GM12878 (cell line): ENCODE results near the gene ID3. TPM values are rescaled to one million over a fixed set of nuclear protein-coding genes. Genes with fewer than 3 reads are reported as not detected.

Source experiments
- ATAC-seq: fragments of 200-7000 bp; cut with Tn5 transposase; 3 replicates; pipeline ENCODE4 v1.9.1; 2020; ENCODE audit warnings: mild to moderate bottlenecking, moderate library complexity
- BruUV-seq: library from RNA; stranded (reverse); fragments of 400-500 nt; replicated peaks from 2 replicates; lab custom pipeline; 2021; lab: Mats Ljungman, UMichigan
- CTCF ChIA-PET: fragments of 300-600 bp; sonication (Branson Sonifier 250); formaldehyde crosslinking; extraction: SDS; loops from one replicate; lab custom pipeline; 2021; ENCODE audit warnings: inconsistent platforms; lab: Yijun Ruan, JAX
- POLR2A ChIA-PET: fragments of 350-600 bp; formaldehyde crosslinking; extraction: SDS; loops from one replicate; lab custom pipeline; 2021; ENCODE audit warnings: inconsistent platforms; lab: Charles Lee
- RAD21 ChIA-PET: fragments of 300-600 bp; sonication (Branson Sonifier 250); formaldehyde crosslinking; loops from one replicate; lab custom pipeline; 2023; ENCODE audit warnings: antibody characterized with exemption; ENCODE audit not compliant: unreplicated experiment; lab: Charles Lee
- SMC1A ChIA-PET: fragments of 300-600 bp; sonication (Branson Sonifier 250); formaldehyde crosslinking; loops from one replicate; lab custom pipeline; 2023; ENCODE audit not compliant: unreplicated experiment, uncharacterized antibody; lab: Charles Lee
- DNase-seq: peaks from one replicate; pipeline ENCODE4 v3.0.0-alpha.2; 2011; ENCODE audit warnings: low read depth, low spot score
- FAIRE-seq: peaks from 3 replicates; lab custom pipeline; 2011; peaks lifted over from hg19 to GRCh38; lab: Jason Lieb, UNC
- H2AFZ ChIP-seq: 2 replicates; pipeline ENCODE4 v1.6.0; 2011; ENCODE audit warnings: low read depth, low read length, control low read depth; ENCODE audit not compliant: control insufficient read depth
- H3K27ac ChIP-seq: 2 replicates; pipeline ENCODE4 v1.5.1; 2011; ENCODE audit warnings: control low read depth; ENCODE audit not compliant: control insufficient read depth, insufficient read depth
- H3K27me3 ChIP-seq, 2 experiments: replicated peaks in 1 of 2; 2 replicates each; pipeline versions ENCODE4 v1.6.0 to v1.6.1; 2011; ENCODE audit warnings: low read length in 1 of 2; ENCODE audit not compliant: control insufficient read depth in 2 of 2, insufficient read depth in 2 of 2
- H3K36me3 ChIP-seq, 2 experiments: 2 replicates each; pipeline ENCODE4 v1.5.1; 2011; ENCODE audit warnings: low read length in 1 of 2; ENCODE audit not compliant: control insufficient read depth in 2 of 2, insufficient read depth in 2 of 2
- H3K4me1 ChIP-seq: 2 replicates; pipeline ENCODE4 v1.6.1; 2011; ENCODE audit warnings: mild to moderate bottlenecking, low read length, moderate library complexity, mixed read lengths; ENCODE audit not compliant: control insufficient read depth, insufficient read depth
- H3K4me2 ChIP-seq: 2 replicates; pipeline ENCODE4 v1.6.0; 2011; ENCODE audit warnings: control low read depth; ENCODE audit not compliant: control insufficient read depth, insufficient read depth
- H3K4me3 ChIP-seq: fragments of 200-600 bp; sonication (generic); 2 replicates; pipeline ENCODE4 v1.5.1; 2016
- H3K79me2 ChIP-seq: 2 replicates; pipeline ENCODE4 v1.6.0; 2011; ENCODE audit warnings: low read length; ENCODE audit not compliant: control insufficient read depth, insufficient read depth
- H3K9ac ChIP-seq: 2 replicates; pipeline ENCODE4 v1.8.0; 2011; ENCODE audit warnings: low read length, control low read depth, mixed read lengths; ENCODE audit not compliant: control insufficient read depth, insufficient read depth
- H3K9me3 ChIP-seq: replicated peaks from 3 replicates; pipeline ENCODE4 v1.5.1; 2011; ENCODE audit warnings: mild to moderate bottlenecking, low read length; ENCODE audit not compliant: control insufficient read depth, insufficient read depth
- H4K20me1 ChIP-seq: 2 replicates; pipeline ENCODE4 v1.6.0; 2011; ENCODE audit not compliant: control insufficient read depth, insufficient read depth
- MYC ChIP-seq: IDR thresholded peaks from 2 replicates; pipeline ENCODE4 v1.6.1; 2011; ENCODE audit warnings: mild to moderate bottlenecking, low read length, moderate library complexity, inconsistent platforms; ENCODE audit not compliant: insufficient read depth, insufficient replicate concordance, insufficient read length, severe bottlenecking
- SREBF1 ChIP-seq: IDR thresholded peaks from 2 replicates; pipeline ENCODE4 v1.6.1; 2012; ENCODE audit warnings: mild to moderate bottlenecking, low read length
- TAF1 ChIP-seq: IDR thresholded peaks from 2 replicates; pipeline ENCODE4 v1.6.1; 2011; ENCODE audit warnings: mild to moderate bottlenecking, low read depth, low read length, borderline replicate concordance
- YBX1 ChIP-seq: fragments of 450-650 bp; IDR thresholded peaks from 2 replicates; pipeline ENCODE4 v1.6.1; 2016; ENCODE audit warnings: antibody characterized with exemption
- WGBS: methylation state at CpG from one replicate; pipeline ENCODE4 v1.1.6; 2016; ENCODE audit warnings: low lambda C conversion rate; ENCODE audit not compliant: insufficient replicate concordance, insufficient coverage; ENCODE audit errors: missing lambda C conversion rate; 5-methylcytosine and 5-hydroxymethylcytosine counted together
- in situ Hi-C: fragments of 300-500 bp; cut with MboI; formaldehyde crosslinking; loops from 9 replicates; pipeline ENCODE4 v1.14.3; 2018; ENCODE audit warnings: mixed read lengths
- intact Hi-C: fragments of 100-400 bp; cut with micrococcal nuclease; formaldehyde crosslinking; loops from one replicate; pipeline ENCODE4 v1.14.2; 2022; ENCODE audit not compliant: unreplicated experiment
- polyA plus RNA-seq, 11 experiments: library from polyadenylated mRNA; depleted of rRNA in 4 of 11; unstranded in 6 of 11; stranded (reverse) in 5 of 11; fragments of >200 nt; fragmentation: Nextera tagmentation in 4 of 11; fragmentation: Illumina TruSeq in 1 of 11; extraction: Ambion mirVana in 4 of 11; extraction: Trizol in 1 of 11; gene quantifications; 1 replicate in 1 of 11; 2 replicates in 10 of 11; pipeline versions ENCODE4 v1.2.1 to v1.2.3, GENCODE V29; 2011 to 2016; ENCODE audit warnings: inconsistent platforms in 2 of 11, missing spikeins in 2 of 11, low read depth in 1 of 11
- total RNA-seq, 4 experiments: library from RNA; depleted of rRNA in 3 of 4; stranded (reverse); fragments of >200 nt in 3 of 4; fragmentation: Illumina TruSeq in 1 of 4; extraction: Trizol in 1 of 4; gene quantifications; 2 replicates each; pipeline versions ENCODE4 v1.2.1 to v1.2.3, GENCODE V29; 2013 to 2021

ID3 gene
- total and polyA plus RNA-seq, 10 of the 15 experiments (the other 5 are each of a cell fraction or from before 2014, with no cell fraction given), result 42.7 to 475 (median 207) TPM

DNA sequence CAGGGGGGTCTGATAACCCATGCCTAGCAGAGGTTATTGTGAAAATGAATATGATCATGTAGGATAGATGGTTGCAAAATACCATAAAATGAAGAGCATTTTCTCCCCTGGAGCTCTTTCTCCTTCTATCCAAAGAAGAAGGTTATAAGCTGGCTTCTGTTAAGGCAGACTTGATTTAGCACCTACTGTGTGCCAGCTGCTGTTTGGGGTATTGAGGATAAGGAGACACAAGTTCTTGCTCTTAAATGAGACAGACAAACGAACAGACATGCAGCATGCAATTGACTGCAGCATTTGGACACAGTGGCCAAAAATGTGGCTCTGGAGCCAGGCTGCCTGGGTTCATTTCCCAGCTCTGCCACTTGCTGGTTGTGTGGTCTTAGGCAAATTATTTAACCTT lies 39.8 kb upstream of the ID3 start:
- RAD21 ChIA-PET, result interaction anchor here (1.1 to 14.9 kb wide), 8 partner anchors 8 to 42 kb away, joined by 3 to 252 read pairs (median 6); partner anchors contain the start of gene ID3
- H3K79me2 ChIP-seq, result peaks cover 3% of the 10 kb centered on the region; the same call in 1 of the 2 replicates
- H3K36me3 ChIP-seq, result no peaks in the 10 kb centered on the region
- CTCF ChIA-PET, result interaction anchor here (1.0 to 11.4 kb wide), 9 partner anchors 9 to 102 kb away, joined by 3 to 108 read pairs (median 8); partner anchors contain the start of gene ID3
- no peaks in the 10 kb centered on the region for H3K27me3 ChIP-seq
- SMC1A ChIA-PET, result interaction anchor here (0.6 to 19.7 kb wide), 13 partner anchors 8 to 66 kb away, joined by 3 to 419 read pairs (median 7); partner anchors contain the start of gene ID3
- in situ Hi-C loops, result loop anchor here (25.0 kb wide), 2 partner anchors 1413 to 1812 kb away; partner anchors contain the start of gene USP48
- no peaks in the 10 kb centered on the region for H4K20me1 ChIP-seq
- H3K4me2 ChIP-seq, result no peak overlapping the region
- POLR2A ChIA-PET, result interaction anchor here (0.8 to 17.0 kb wide), 12 partner anchors 8 to 43 kb away, joined by 3 to 206 read pairs (median 7); partner anchors contain the start of gene ID3
- TF ChIP-seq MYC (no peak), SREBF1 (no peak), YBX1 (no peak)
- no peaks in the 10 kb centered on the region for H3K9me3 ChIP-seq
- H3K27ac ChIP-seq, result no peak overlapping the region; the same call in 1 of the 2 replicates
- FAIRE-seq (no peak), ATAC-seq (no peak), DNase-seq (no peak)
- H3K4me1 ChIP-seq, result peaks cover 72% of the 10 kb centered on the region
- H3K9ac ChIP-seq, result no peak overlapping the region
- no peak overlapping the region for H2AFZ ChIP-seq
- BruUV-seq, result no TSS peak
- no peak overlapping the region for H3K4me3 ChIP-seq
- intact Hi-C loops, result no loop called here
- WGBS, result 41% methylated on average over 1 of the region's 1 CpG

DNA sequence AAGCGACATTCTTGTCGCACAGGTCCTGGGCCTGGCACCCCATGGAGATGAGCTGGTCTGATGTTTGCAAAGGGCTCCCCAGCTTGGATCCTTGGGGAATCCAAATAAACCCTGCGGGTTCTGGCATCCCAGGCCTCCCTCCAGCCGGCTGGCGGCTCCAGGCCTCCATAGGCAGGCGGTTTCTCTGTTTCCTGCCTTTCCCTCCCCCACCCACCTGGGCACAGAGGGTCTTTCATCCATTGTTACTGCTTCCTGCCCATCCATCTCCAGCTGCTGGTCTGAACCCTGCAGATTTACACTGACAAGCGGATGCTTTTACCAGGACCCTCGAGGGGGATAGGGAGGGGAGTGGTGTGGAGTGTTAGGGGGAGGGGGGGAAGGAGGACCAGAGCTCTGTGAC lies 39.1 kb upstream of the ID3 start:
- intact Hi-C loops, result loop anchor here (1.0 kb wide), 1 partner anchor 33 kb away; no protein-coding TSS in a partner anchor
- H4K20me1 ChIP-seq, result no peaks in the 10 kb centered on the region
- no peaks in the 10 kb centered on the region for H3K27me3 ChIP-seq
- no peaks in the 10 kb centered on the region for H3K9me3 ChIP-seq
- in situ Hi-C loops, result loop anchor here (25.0 kb wide), 2 partner anchors 1414 to 1811 kb away; partner anchors contain the start of gene USP48
- no peak overlapping the region for H3K27ac ChIP-seq
- FAIRE-seq, result no peak
- no peaks in the 10 kb centered on the region for H3K36me3 ChIP-seq
- no TSS peak for BruUV-seq
- 80% methylated on average over 8 of the region's 8 CpGs for WGBS
- H3K4me2 ChIP-seq, result no peak overlapping the region
- no peak for ATAC-seq
- ChIA-PET CTCF (interaction anchor here (1.2 to 11.4 kb wide), 9 partner anchors 12 to 101 kb away, joined by 3 to 108 read pairs (median 8); partner anchors contain the start of gene ID3), POLR2A (interaction anchor here (0.6 to 17.0 kb wide), 11 partner anchors 7 to 1831 kb away, joined by 3 to 206 read pairs (median 9); partner anchors contain the start of gene ID3), SMC1A (interaction anchor here (0.6 to 19.7 kb wide), 12 partner anchors 14 to 67 kb away, joined by 3 to 419 read pairs (median 11); partner anchors contain the start of gene ID3), RAD21 (interaction anchor here (0.7 to 14.9 kb wide), 8 partner anchors 8 to 50 kb away, joined by 3 to 252 read pairs (median 6); partner anchors contain the start of gene ID3)
- DNase-seq, result no peak
- H2AFZ ChIP-seq, result no peak overlapping the region
- no peak overlapping the region for H3K4me3 ChIP-seq
- TF ChIP-seq TAF1, result no peak
- H3K79me2 ChIP-seq, result peaks cover 3% of the 10 kb centered on the region; the same call in 1 of the 2 replicates
- peaks cover 79% of the 10 kb centered on the region for H3K4me1 ChIP-seq
- H3K9ac ChIP-seq, result no peak overlapping the region
